ENCODE data around the gene OTOS. TPM values are rescaled to one million over a fixed set of nuclear protein-coding genes. Genes with fewer than 3 reads are reported as not detected.

Gene OTOS
- total RNA-seq, 1 experiment from 2014 or later, result not detected

DNA sequence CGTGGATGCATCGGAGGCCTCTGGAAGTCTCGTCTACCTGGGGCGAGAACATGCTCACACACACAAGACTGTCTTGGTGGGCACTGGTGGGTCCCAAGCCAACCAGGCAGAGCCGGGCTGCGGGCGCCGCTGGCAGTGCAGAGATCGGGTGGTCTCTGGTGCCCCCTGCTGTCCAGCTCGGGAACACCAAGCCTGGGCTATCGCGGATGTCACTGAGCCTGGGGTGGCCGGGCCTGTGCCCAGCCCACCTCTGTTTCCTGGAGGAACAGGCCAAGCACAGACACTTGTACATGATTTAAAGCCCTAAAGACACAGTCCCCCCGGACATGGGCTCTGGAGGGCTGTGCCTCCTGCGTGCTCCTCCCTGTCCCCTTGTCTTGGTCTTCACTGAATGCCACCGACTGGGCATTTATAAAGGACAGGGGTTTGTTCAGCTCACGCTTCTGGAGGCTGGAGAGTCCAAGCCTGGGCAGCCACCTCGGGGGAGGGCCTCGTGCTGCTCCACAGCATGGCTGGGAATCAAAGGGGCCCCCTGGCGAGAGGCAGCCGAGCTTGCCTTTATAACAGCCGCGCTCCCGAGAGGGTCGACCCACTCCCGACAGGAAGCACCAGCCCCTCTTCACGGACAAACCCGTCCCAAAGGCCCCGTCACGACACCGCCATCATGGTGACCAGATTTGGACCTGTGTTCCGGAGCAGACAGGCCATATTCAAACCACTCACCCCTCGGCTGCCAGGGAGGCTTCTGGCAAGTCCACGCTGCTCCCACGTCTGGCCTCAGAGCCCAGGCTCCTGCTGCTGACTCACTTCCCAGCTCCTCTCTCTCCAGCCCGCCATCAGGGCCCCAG is 3.6 kb upstream of the OTOS start:
- DNase-seq (ENCODE audit: low read depth, low spot score) (peak; percentile 16), ATAC-seq (peak; percentile 97)
- Histone ChIP-seq H4K20me1 (ENCODE audit: insufficient read depth) (no peaks in the 10 kb centered on the region), H3K9me3 (ENCODE audit: control insufficient read depth in 1 of 2, insufficient read depth in 1 of 2, low read depth in 1 of 2, low read length in 2 of 2) (peaks cover 0 to 2% of the 10 kb centered on the region in 2 experiments; a peak in 1 of 4 replicates), H3K9me2 (ENCODE audit: insufficient read depth) (no peaks in the 10 kb centered on the region), H3K9ac (ENCODE audit: low read length) (no peak overlapping the region), H3K79me2 (ENCODE audit: insufficient read depth, low read length) (no peaks in the 10 kb centered on the region), H2AFZ (ENCODE audit: low read depth, low read length, poor library complexity, severe bottlenecking) (peak overlapping the region; percentile 87), H3K36me3 (ENCODE audit: control insufficient read depth in 1 of 2, insufficient read depth in 2 of 2, low read length in 2 of 2) (no peaks in the 10 kb centered on the region), H3K27me3 (ENCODE audit: insufficient read depth, low read length) (no peaks in the 10 kb centered on the region), H3K4me1 (ENCODE audit: control insufficient read depth in 1 of 2, insufficient read depth in 2 of 2, low read length in 2 of 2) (peaks cover 0 to 8% of the 10 kb centered on the region in 2 experiments; a peak in 1 of 4 replicates), H3K4me3 (replicated peaks in 1 of 2; ENCODE audit: low read depth in 1 of 2, low read length in 2 of 2) (no peak overlapping the region), H3K4me2 (ENCODE audit: low read length) (peak overlapping the region; percentile 56), H3K27ac (ENCODE audit: low read depth, low read length) (no peak overlapping the region)
- CTCF ChIA-PET, result interaction anchor here (1.6 to 6.2 kb wide), 3 partner anchors 81 to 119 kb away, joined by 4 to 64 read pairs (median 8); partner anchors contain the start of gene NDUFA10
- POLR2A ChIA-PET, result no interaction called here
- BruUV-seq (replicated peaks), result no TSS peak
- RAD21 ChIA-PET (ENCODE audit: low non-redundant PET in 1 of 2, low total read pairs in 2 of 2, uncharacterized antibody in 2 of 2, unreplicated experiment in 2 of 2), result interaction anchor here in 1 of 2 experiments (2.3 kb wide), 1 partner anchor 83 kb away, joined by 19 read pairs; no protein-coding TSS in a partner anchor
- TF ChIP-seq RAD21 (IDR thresholded peaks at IDR 0.05; ENCODE audit: low read depth) (peak; percentile 98), EZH2phosphoT487 (IDR thresholded peaks at IDR 0.05; ENCODE audit: borderline replicate concordance) (no peak), SRF (IDR thresholded peaks at IDR 0.05; ENCODE audit: low read depth) (no peak), JUND (IDR thresholded peaks at IDR 0.05) (no peak), TCF7L2 (IDR thresholded peaks at IDR 0.05; ENCODE audit: borderline replicate concordance, extremely low read depth, insufficient read depth, insufficient read length) (no peak), POLR2AphosphoS5 (IDR thresholded peaks at IDR 0.05; ENCODE audit: low read depth, low read length) (no peak), ZNF274 (IDR thresholded peaks at IDR 0.05; ENCODE audit: low read depth, low read length) (no peak), EGR1 (IDR thresholded peaks at IDR 0.05; ENCODE audit: low read depth) (no peak)
- TF ChIP-seq, protein P1, sequence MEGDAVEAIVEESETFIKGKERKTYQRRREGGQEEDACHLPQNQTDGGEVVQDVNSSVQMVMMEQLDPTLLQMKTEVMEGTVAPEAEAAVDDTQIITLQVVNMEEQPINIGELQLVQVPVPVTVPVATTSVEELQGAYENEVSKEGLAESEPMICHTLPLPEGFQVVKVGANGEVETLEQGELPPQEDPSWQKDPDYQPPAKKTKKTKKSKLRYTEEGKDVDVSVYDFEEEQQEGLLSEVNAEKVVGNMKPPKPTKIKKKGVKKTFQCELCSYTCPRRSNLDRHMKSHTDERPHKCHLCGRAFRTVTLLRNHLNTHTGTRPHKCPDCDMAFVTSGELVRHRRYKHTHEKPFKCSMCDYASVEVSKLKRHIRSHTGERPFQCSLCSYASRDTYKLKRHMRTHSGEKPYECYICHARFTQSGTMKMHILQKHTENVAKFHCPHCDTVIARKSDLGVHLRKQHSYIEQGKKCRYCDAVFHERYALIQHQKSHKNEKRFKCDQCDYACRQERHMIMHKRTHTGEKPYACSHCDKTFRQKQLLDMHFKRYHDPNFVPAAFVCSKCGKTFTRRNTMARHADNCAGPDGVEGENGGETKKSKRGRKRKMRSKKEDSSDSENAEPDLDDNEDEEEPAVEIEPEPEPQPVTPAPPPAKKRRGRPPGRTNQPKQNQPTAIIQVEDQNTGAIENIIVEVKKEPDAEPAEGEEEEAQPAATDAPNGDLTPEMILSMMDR (IDR thresholded peaks at IDR 0.05 in 2 of 3, conservative IDR thresholded peaks at IDR 0.05 in 1 of 3; ENCODE audit: borderline replicate concordance in 1 of 3, insufficient read depth in 1 of 3, low read depth in 2 of 3, low read length in 2 of 3), result peak; percentile 79 to 88 (median 88)
- TF ChIP-seq, protein P2, sequence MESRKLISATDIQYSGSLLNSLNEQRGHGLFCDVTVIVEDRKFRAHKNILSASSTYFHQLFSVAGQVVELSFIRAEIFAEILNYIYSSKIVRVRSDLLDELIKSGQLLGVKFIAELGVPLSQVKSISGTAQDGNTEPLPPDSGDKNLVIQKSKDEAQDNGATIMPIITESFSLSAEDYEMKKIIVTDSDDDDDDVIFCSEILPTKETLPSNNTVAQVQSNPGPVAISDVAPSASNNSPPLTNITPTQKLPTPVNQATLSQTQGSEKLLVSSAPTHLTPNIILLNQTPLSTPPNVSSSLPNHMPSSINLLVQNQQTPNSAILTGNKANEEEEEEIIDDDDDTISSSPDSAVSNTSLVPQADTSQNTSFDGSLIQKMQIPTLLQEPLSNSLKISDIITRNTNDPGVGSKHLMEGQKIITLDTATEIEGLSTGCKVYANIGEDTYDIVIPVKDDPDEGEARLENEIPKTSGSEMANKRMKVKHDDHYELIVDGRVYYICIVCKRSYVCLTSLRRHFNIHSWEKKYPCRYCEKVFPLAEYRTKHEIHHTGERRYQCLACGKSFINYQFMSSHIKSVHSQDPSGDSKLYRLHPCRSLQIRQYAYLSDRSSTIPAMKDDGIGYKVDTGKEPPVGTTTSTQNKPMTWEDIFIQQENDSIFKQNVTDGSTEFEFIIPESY (IDR thresholded peaks at IDR 0.05; ENCODE audit: extremely low read depth, insufficient replicate concordance, low read length), result no peak
- TF ChIP-seq, protein P3, sequence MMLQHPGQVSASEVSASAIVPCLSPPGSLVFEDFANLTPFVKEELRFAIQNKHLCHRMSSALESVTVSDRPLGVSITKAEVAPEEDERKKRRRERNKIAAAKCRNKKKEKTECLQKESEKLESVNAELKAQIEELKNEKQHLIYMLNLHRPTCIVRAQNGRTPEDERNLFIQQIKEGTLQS (IDR thresholded peaks at IDR 0.05), result no peak
- intact Hi-C loops (cut with micrococcal nuclease), result loop anchor here (1.0 to 5.0 kb wide), 3 partner anchors 83 to 1787 kb away; no protein-coding TSS in a partner anchor

Data from HCT116 (cell line).